DOHH2 (cell line): Measurements from ENCODE around the gene ANXA3.

Experiments
- CTCF ChIP-seq: fragments of 200-600 bp; sonication (generic); IDR thresholded peaks from one replicate; pipeline ENCODE4 v1.5.1; 2014; ENCODE audit warnings: antibody characterized with exemption, mild to moderate bottlenecking, low read depth, low read length; ENCODE audit not compliant: poor library complexity, severe bottlenecking
- EZH2phosphoT487 ChIP-seq: fragments of 200-600 bp; sonication (generic); IDR thresholded peaks from 2 replicates; pipeline ENCODE4 v1.6.1; 2017; ENCODE audit warnings: borderline replicate concordance, mild to moderate bottlenecking, antibody characterized with exemption, low read length, moderate library complexity, mixed read lengths

GRCh38 chr4:78542373-78542772 is 9.2 kb upstream of the ANXA3 start:
- no peak for TF ChIP-seq CTCF
- no peak for TF ChIP-seq EZH2phosphoT487
